ENCODE results near the gene APOBEC3G. TPM values are rescaled to one million over a fixed set of nuclear protein-coding genes. Genes with fewer than 3 reads are reported as not detected.
"Not testable (repeated sequence)": the region's sequence is repeated elsewhere in the genome, so short reads cannot be mapped to it uniquely, and the experiment has no call there.

Gene APOBEC3G
- total RNA-seq, result 1 to 10 TPM; 5.7 to 6.2 (median 6.1) TPM
- long read RNA-seq, donor 1, partial matches to known transcripts, result 1 of 7 reads
- long read RNA-seq, donor 1, other reads (novel, unspliced or antisense), result 1 of 7 reads
- long read RNA-seq, donor 2, partial matches to known transcripts, result 1 of 5 reads
- long read RNA-seq, donor 2, other reads (novel, unspliced or antisense), result 1 of 5 reads

DNA sequence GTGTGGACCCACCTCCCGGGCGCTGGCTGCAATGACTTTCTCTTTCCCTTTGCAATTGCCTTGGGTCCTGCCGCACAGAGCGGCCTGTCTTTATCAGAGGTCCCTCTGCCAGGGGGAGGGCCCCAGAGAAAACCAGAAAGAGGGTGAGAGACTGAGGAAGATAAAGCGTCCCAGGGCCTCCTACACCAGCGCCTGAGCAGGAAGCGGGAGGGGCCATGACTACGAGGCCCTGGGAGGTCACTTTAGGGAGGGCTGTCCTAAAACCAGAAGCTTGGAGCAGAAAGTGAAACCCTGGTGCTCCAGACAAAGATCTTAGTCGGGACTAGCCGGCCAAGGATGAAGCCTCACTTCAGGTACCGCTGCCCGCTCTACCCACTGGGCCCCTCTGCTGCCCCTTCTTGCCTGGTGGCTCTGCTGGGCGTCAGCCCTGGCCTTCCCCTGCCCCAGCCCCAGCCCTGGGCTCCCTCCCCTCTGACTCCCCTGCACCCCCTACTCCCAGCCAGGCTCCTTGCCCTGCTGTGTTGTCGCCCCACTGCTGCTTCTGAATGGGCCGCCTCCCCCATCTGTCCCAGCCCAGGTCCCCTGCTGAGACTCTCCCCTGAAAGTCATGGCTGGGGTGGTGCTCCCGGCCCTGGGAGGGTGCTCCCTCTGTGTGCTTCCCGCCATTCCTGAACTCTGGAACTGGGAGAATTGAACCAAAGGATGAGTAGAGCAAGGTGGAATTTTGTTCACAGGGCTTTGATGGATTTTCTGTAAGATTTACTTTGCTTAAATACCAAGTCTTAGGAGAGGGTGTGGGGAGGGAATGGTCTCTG is at the start of gene APOBEC3G:
APOBEC3G (plus strand) TSS at position 250 of the 815 bp plus-strand sequence; CDS start at position 337, 87 bp downstream.
- H3K9me3 ChIP-seq; H3K4me1 ChIP-seq (ENCODE audit: low read depth); intact Hi-C loops (cut with DNase I, micrococcal nuclease); H3K36me3 ChIP-seq (ENCODE audit: low read depth); H3K4me3 ChIP-seq: not testable (repeated sequence)
- peak; percentile 59 to 73 (median 64) for DNase-seq
- ATAC-seq, result peak; percentile 93

DNA sequence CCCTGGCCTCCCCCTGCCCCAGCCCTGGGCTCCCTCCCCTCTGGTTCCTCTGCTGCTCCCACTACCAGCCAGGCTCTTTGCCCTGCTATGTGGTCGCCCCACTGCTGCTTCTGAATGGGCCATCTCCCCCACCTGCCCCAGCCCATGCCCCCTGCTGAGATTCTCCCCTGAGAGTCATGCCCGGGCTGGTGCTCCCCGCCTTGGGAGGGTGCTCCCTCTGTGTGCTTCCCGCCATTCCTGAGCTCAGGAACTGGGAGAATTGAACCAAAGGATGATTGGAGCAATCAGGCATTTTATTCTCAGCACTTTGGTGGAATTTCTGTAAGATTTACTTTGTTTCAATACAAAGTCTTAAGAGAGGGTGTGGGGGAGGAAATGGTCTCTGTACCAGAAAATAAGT is 49.4 kb upstream of the APOBEC3G start:
- intact Hi-C loops (cut with DNase I, micrococcal nuclease), result no loop called here
- Histone ChIP-seq H3K4me1 (ENCODE audit: low read depth) (no peaks in the 10 kb centered on the region), H3K9me3 (no peaks in the 10 kb centered on the region), H3K4me3 (no peak overlapping the region), H3K36me3 (ENCODE audit: low read depth) (no peaks in the 10 kb centered on the region)
- TF ChIP-seq, protein P1, sequence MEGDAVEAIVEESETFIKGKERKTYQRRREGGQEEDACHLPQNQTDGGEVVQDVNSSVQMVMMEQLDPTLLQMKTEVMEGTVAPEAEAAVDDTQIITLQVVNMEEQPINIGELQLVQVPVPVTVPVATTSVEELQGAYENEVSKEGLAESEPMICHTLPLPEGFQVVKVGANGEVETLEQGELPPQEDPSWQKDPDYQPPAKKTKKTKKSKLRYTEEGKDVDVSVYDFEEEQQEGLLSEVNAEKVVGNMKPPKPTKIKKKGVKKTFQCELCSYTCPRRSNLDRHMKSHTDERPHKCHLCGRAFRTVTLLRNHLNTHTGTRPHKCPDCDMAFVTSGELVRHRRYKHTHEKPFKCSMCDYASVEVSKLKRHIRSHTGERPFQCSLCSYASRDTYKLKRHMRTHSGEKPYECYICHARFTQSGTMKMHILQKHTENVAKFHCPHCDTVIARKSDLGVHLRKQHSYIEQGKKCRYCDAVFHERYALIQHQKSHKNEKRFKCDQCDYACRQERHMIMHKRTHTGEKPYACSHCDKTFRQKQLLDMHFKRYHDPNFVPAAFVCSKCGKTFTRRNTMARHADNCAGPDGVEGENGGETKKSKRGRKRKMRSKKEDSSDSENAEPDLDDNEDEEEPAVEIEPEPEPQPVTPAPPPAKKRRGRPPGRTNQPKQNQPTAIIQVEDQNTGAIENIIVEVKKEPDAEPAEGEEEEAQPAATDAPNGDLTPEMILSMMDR (IDR thresholded peaks at IDR 0.05), result no peak
- ATAC-seq, result no peak
- DNase-seq, result no peak

DNA sequence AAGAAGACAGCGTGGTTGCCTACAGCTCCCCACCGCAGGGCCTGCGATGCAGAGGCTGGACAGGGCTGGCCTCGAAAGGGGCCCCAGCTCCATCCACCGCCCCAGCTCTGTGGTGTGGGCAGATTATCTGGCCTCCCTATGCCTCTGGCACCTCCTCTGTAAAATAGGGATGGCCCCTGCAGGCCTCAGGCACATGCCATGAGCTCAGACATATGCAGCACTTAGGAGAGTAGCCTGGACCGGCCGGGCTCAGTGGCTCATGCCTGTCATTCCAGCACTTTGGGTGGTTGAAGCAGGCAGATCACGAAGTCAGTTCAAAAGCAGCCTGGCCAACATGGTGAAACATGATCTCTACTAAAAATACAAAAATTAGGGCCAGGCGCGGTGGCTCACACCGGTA is 48.8 kb upstream of the APOBEC3G start:
- intact Hi-C loops (cut with DNase I, micrococcal nuclease), result no loop called here
- Histone ChIP-seq H3K36me3 (ENCODE audit: low read depth) (no peaks in the 10 kb centered on the region), H3K9me3 (no peaks in the 10 kb centered on the region), H3K4me3 (no peak overlapping the region), H3K4me1 (ENCODE audit: low read depth) (no peaks in the 10 kb centered on the region)
- ATAC-seq (no peak), DNase-seq (no peak)
- TF ChIP-seq, protein P1 (IDR thresholded peaks at IDR 0.05), result no peak

DNA sequence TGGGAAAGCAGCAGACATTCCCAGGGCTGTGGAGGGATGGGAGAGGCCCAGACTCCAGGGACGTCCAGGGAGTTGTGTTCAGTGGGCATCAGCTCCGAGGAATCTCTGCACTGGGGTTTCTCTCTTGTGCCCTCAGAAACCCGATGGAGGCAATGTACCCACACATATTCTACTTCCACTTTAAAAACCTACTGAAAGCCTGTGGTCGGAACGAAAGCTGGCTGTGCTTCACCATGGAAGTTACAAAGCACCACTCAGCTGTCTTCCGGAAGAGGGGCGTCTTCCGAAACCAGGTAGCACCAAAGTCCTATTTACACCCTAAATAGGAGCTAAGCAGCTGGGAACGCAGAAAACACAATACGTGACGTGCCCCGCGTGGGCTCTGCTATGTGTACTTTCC is 47.8 kb upstream of the APOBEC3G start:
- Histone ChIP-seq H3K4me3 (no peak overlapping the region), H3K36me3 (ENCODE audit: low read depth) (no peaks in the 10 kb centered on the region), H3K4me1 (ENCODE audit: low read depth) (no peaks in the 10 kb centered on the region), H3K9me3 (no peaks in the 10 kb centered on the region)
- no peak for ATAC-seq
- intact Hi-C loops (cut with DNase I, micrococcal nuclease), result no loop called here
- no peak for DNase-seq
- TF ChIP-seq, protein P1 (IDR thresholded peaks at IDR 0.05), result no peak

DNA sequence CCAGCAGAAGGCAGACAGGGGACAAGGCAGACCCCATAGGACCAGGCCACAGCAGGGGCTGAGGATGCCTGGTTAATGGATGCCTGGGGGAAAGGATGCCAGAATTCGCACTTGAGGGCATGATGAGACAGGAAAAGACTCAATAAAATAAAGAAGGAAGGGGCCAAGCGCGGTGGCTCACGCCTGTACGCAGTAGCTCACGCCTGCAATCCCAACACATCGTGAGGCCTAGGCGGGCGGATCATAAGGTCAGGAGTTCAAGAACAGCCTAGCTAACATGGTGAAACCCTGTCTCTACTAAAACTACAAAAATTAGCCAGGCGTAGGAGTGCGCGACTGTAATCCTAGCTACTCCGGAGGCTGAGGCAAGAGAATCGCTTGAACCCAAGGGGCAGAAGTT is 46.4 kb upstream of the APOBEC3G start:
- Histone ChIP-seq H3K9me3 (no peaks in the 10 kb centered on the region), H3K36me3 (ENCODE audit: low read depth) (no peaks in the 10 kb centered on the region), H3K4me1 (ENCODE audit: low read depth) (no peaks in the 10 kb centered on the region), H3K4me3 (no peak overlapping the region)
- no peak for DNase-seq
- ATAC-seq, result no peak
- TF ChIP-seq, protein P1 (IDR thresholded peaks at IDR 0.05), result no peak
- intact Hi-C loops (cut with DNase I, micrococcal nuclease), result no loop called here

DNA sequence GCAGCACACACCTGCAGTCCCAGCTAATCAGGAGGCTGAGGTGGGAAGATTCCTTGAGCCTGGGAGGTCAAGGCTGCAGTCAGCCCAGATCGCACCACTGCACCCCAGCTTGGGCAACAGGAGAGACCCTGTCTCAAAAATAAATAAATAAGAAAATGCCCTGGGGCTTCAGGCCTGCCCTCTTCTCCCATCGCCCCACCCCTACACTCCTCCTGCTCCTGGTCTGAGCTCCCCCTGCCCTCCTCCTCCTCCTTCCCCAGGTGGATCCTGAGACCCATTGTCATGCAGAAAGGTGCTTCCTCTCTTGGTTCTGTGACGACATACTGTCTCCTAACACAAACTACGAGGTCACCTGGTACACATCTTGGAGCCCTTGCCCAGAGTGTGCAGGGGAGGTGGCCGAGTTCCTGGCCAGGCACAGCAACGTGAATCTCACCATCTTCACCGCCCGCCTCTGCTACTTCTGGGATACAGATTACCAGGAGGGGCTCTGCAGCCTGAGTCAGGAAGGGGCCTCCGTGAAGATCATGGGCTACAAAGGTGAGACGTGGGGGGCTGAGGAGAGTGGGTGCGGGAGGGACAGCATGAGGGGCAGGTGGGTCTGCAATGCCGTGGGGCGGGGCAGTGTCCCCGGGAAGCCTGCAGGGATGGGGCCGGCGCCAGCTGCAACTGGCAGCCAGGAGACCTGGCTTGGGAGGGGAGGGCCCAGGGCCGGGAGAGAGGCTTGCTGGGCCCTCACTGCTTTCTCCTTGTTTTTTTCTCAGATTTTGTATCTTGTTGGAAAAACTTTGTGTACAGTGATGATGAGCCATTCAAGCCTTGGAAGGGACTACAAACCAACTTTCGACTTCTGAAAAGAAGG is 45.4 kb upstream of the APOBEC3G start:
- ATAC-seq; H3K9me3 ChIP-seq; H3K4me1 ChIP-seq (ENCODE audit: low read depth); H3K4me3 ChIP-seq; DNase-seq; intact Hi-C loops (cut with DNase I, micrococcal nuclease); H3K36me3 ChIP-seq (ENCODE audit: low read depth): not testable (repeated sequence)

DNA sequence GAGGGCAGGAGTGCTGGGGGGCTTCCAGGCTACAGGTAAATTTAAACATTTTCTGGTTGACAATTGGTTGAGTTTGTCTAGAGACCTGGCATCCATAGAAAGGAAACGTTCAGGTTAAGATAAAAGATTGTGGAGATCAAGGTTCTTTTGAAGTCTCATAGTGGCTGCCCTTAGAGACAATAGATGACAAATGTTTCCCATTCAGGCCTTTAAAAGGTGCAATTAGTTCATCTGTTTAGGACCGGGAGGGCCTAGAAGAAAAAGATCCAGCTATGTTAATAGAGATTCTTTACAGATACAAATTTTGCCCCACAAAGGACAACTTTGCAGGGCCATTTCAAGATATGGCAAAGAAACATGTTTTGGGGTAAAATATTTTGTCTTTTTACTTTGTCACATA is 40.0 kb upstream of the APOBEC3G start:
- DNase-seq; H3K4me3 ChIP-seq; H3K36me3 ChIP-seq (ENCODE audit: low read depth); H3K4me1 ChIP-seq (ENCODE audit: low read depth); H3K9me3 ChIP-seq; ATAC-seq; intact Hi-C loops (cut with DNase I, micrococcal nuclease): not testable (repeated sequence)
